ENCODE data around the gene CCDC88B. TPM values are rescaled to one million over a fixed set of nuclear protein-coding genes. Genes with fewer than 3 reads are reported as not detected.
"Not testable (repeated sequence)": the region's sequence is repeated elsewhere in the genome, so short reads cannot be mapped to it uniquely, and the experiment has no call there.

The CCDC88B gene
- total RNA-seq, 2 experiments from 2014 or later = 103 to 127 TPM

GRCh38 chr11:64307795-64308194 is 32.2 kb upstream of the CCDC88B start:
- peaks cover 16% of the 10 kb centered on the region for H3K36me3 Mint-ChIP-seq (ENCODE audit: low read depth)
- peaks cover 45% of the 10 kb centered on the region for H3K4me1 Mint-ChIP-seq
- DNase-seq, H3K9me3 Mint-ChIP-seq, H3K27me3 Mint-ChIP-seq: not testable (repeated sequence)
- H3K27ac Mint-ChIP-seq = peak overlapping the region; percentile 28
- peak overlapping the region; percentile 87 for H3K4me3 Mint-ChIP-seq
- CTCF ChIA-PET = interaction anchor here (1.2 to 5.3 kb wide), 2 partner anchors 9 to 24 kb away, joined by 3 to 35 read pairs; partner anchors contain the start of genes PRDX5 and TRMT112
- POLR2A ChIA-PET = interaction anchor here (0.6 kb wide), 1 partner anchor 10 kb away, joined by 4 read pairs; the partner anchor contains the start of gene PRDX5

- Mint-ChIP-seq H3K9me3 (no peaks in the 10 kb centered on the region), H3K4me3 (no peak overlapping the region), H3K27me3 (no peaks in the 10 kb centered on the region), H3K36me3 (ENCODE audit: low read depth) (peaks cover 23% of the 10 kb centered on the region), H3K4me1 (peaks cover 36% of the 10 kb centered on the region), H3K27ac (peak overlapping the region; percentile 65)
- DNase-seq = no peak
- CTCF ChIA-PET = interaction anchor here (0.6 to 2.5 kb wide), 4 partner anchors 9 to 1352 kb away, joined by 3 to 12 read pairs (median 3); no protein-coding TSS in a partner anchor
- POLR2A ChIA-PET = no interaction called here
Observed at GRCh38 chr11:64312947-64313346, 27.1 kb upstream of the CCDC88B start.

DNA sequence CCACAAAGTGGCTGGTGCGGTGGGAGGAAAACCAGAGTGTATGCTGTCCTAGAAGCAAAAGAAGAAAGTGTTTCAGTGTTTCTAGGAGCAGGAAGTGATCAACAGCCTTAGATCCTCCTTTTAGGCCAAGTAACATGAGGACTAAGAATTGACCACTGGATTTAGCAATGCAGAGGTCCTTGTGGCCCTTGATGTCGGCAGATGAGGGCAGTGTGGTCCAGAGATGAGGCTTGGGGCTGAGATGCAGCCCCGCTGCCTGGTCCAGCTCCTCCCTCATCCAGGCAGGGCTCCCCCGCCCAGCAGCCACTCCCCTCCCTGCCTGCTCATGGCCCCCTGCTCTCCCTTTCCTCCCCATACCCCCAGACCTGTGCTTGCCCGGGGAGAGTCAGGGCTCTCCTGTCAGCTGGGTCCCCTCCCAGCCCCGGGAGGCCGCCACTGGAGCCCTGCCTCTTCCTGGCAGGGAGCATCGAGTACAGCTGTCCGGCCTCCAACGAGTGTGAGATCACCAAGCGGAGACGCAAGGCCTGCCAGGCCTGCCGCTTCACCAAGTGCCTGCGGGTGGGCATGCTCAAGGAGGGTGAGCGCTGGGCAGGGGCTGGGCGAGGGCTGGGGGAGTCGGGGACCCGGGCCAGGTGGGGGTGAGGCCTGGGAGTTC is 26.4 kb upstream of the CCDC88B start:
- no peaks in the 10 kb centered on the region for H3K9me3 Mint-ChIP-seq
- peaks cover 23% of the 10 kb centered on the region for H3K36me3 Mint-ChIP-seq (ENCODE audit: low read depth)
- ChIA-PET CTCF (interaction anchor here (0.6 to 2.5 kb wide), 6 partner anchors 9 to 1352 kb away, joined by 3 to 12 read pairs (median 3); no protein-coding TSS in a partner anchor), POLR2A (no interaction called here)
- peaks cover 39% of the 10 kb centered on the region for H3K4me1 Mint-ChIP-seq
- no peak overlapping the region for H3K4me3 Mint-ChIP-seq
- H3K27me3 Mint-ChIP-seq = no peaks in the 10 kb centered on the region
- no peak for DNase-seq
- H3K27ac Mint-ChIP-seq = no peak overlapping the region

DNA sequence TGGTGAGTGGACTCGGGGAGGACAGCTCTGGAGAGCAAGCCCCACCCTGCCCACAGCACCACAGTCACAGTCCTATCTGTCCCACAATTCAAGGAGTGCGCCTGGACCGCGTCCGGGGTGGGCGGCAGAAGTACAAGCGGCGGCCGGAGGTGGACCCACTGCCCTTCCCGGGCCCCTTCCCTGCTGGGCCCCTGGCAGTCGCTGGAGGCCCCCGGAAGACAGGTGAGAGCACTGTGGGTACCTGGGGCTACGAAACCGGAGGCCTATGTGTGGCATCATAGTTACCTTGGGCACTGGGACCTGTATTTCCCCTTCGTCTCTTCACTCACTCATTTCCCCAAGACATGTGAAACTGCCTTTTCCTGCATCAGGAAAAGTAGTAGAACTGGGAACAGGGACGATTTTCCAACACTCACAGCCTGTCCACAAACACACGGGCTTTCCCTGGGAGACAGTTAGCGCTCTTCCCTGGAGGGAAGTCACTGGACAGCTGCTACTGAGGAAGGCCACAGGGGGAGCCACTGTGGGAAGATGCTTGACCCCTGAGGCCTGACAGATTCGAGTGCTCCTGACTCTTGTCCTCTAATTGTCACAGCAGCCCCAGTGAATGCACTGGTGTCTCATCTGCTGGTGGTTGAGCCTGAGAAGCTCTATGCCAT is 25.7 kb upstream of the CCDC88B start:
- Mint-ChIP-seq H3K27me3 (no peaks in the 10 kb centered on the region), H3K9me3 (no peaks in the 10 kb centered on the region), H3K27ac (no peak overlapping the region), H3K4me1 (peaks cover 44% of the 10 kb centered on the region), H3K4me3 (no peak overlapping the region), H3K36me3 (ENCODE audit: low read depth) (peaks cover 23% of the 10 kb centered on the region)
- ChIA-PET POLR2A (no interaction called here), CTCF (interaction anchor here (1.2 to 2.5 kb wide), 3 partner anchors 10 to 18 kb away, joined by 3 to 12 read pairs (median 4); no protein-coding TSS in a partner anchor)
- no peak for DNase-seq

DNA sequence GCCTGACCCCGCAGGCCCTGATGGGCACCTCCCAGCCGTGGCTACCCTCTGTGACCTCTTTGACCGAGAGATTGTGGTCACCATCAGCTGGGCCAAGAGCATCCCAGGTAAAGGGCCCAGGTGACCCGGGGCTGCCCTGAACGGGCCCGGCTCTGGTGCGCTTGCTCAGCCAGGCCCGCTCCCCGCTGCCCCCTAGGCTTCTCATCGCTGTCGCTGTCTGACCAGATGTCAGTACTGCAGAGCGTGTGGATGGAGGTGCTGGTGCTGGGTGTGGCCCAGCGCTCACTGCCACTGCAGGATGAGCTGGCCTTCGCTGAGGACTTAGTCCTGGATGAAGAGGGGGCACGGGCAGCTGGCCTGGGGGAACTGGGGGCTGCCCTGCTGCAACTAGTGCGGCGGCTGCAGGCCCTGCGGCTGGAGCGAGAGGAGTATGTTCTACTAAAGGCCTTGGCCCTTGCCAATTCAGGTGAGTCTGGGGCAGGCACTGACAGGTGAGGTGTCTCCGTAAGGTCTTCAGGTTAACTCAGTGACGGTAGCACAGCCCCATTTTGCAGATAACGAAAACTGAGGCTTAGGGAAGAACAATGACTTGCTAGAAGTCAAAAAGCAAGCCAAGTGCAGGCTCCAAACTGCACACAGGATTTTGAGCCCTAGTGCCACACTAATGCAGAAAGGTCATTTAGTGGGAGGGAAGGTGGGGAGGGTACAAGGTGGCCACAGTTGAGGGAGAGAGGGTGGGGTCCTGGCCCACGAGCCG is 25.0 kb upstream of the CCDC88B start:
- ChIA-PET CTCF (interaction anchor here (1.2 to 2.5 kb wide), 3 partner anchors 11 to 17 kb away, joined by 3 to 12 read pairs (median 4); no protein-coding TSS in a partner anchor), POLR2A (no interaction called here)
- H3K27me3 Mint-ChIP-seq = no peaks in the 10 kb centered on the region
- no peak for DNase-seq
- H3K36me3 Mint-ChIP-seq (ENCODE audit: low read depth) = peaks cover 23% of the 10 kb centered on the region
- H3K4me1 Mint-ChIP-seq = peaks cover 48% of the 10 kb centered on the region
- no peaks in the 10 kb centered on the region for H3K9me3 Mint-ChIP-seq
- no peak overlapping the region for H3K27ac Mint-ChIP-seq
- no peak overlapping the region for H3K4me3 Mint-ChIP-seq

GRCh38 chr11:64315667-64316526 is 24.1 kb upstream of the CCDC88B start:
- Mint-ChIP-seq H3K27ac (peak overlapping the region; percentile 99), H3K4me1 (peaks cover 44% of the 10 kb centered on the region), H3K36me3 (ENCODE audit: low read depth) (peaks cover 26% of the 10 kb centered on the region), H3K4me3 (peak overlapping the region; percentile 94)
- DNase-seq, H3K9me3 Mint-ChIP-seq, H3K27me3 Mint-ChIP-seq: not testable (repeated sequence)
- POLR2A ChIA-PET = interaction anchor here (0.6 to 1.1 kb wide), 2 partner anchors 11 to 413 kb away, joined by 3 to 5 read pairs; partner anchors contain the start of gene ESRRA
- CTCF ChIA-PET = interaction anchor here (2.8 to 5.0 kb wide), 3 partner anchors 10 to 110 kb away, joined by 19 to 54 read pairs (median 35); partner anchors contain the start of genes ESRRA and FERMT3

DNA sequence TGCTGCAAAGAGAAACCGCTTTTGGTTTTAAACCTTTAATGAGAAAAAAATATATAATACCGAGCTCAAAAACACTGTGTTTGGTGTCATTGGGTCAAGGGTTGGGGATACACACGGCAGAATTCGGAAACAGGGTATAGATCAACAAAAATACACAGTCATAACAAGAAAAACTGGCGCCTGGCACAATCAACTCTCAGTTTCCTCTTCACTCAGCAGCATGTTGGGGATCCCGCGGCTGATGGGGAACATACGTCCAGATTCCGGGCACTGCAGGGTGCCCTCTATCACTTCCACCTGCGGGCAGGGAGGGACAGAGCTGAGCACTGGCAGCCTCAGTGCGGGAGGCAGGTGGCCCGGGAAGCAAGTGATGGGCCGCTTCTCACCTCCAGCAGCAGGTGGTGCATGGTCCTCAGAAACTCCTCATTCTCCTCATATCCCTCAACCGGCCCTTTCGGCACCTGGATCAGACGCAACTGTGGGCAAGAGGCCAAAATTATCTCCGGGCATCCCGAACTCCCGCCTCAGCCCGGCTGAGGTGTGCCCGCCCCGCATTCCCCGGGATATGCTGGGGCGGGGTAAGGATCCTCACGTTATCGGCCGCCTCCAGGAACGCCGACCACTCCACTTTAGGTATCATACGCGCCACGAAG is 23.2 kb upstream of the CCDC88B start:
- Mint-ChIP-seq H3K4me3 (peak overlapping the region; percentile 94), H3K27me3 (no peaks in the 10 kb centered on the region), H3K4me1 (peaks cover 44% of the 10 kb centered on the region), H3K36me3 (ENCODE audit: low read depth) (peaks cover 32% of the 10 kb centered on the region), H3K9me3 (no peaks in the 10 kb centered on the region), H3K27ac (peak overlapping the region; percentile 99)
- CTCF ChIA-PET = interaction anchor here (0.7 to 5.0 kb wide), 18 partner anchors 11 to 132 kb away, joined by 3 to 54 read pairs (median 5); partner anchors contain the start of genes ESRRA, FERMT3, PLCB3 and STIP1
- POLR2A ChIA-PET = interaction anchor here (0.6 to 1.4 kb wide), 7 partner anchors 12 to 1335 kb away, joined by 3 to 12 read pairs (median 5); partner anchors contain the start of genes BAD, ESRRA and FERMT3
- DNase-seq = peak; percentile 45

- ChIA-PET CTCF (interaction anchor here (0.7 to 5.0 kb wide), 22 partner anchors 10 to 317 kb away, joined by 3 to 54 read pairs (median 4); partner anchors contain the start of genes ESRRA, FERMT3, PLCB3 and STIP1), POLR2A (interaction anchor here (0.5 to 1.4 kb wide), 9 partner anchors 10 to 1334 kb away, joined by 3 to 12 read pairs (median 4); partner anchors contain the start of genes BAD, ESRRA and FERMT3)
- no peaks in the 10 kb centered on the region for H3K27me3 Mint-ChIP-seq
- H3K4me3 Mint-ChIP-seq = peak within 1 kb of the TSS; percentile 94
- H3K27ac Mint-ChIP-seq = peak within 1 kb of the TSS; percentile 99
- H3K36me3 Mint-ChIP-seq (ENCODE audit: low read depth) = peaks cover 31% of the 10 kb centered on the region
- DNase-seq = peak; percentile 99
- H3K4me1 Mint-ChIP-seq = peaks cover 43% of the 10 kb centered on the region
- no peaks in the 10 kb centered on the region for H3K9me3 Mint-ChIP-seq
Observed at GRCh38 chr11:64317325-64317960, 22.6 kb upstream of the CCDC88B start, which contains the start of gene TRMT112. Gene TRMT112, minus strand, starts transcription at chr11:64317559. Its CDS starts 33 bp downstream, at chr11:64317526.

DNA sequence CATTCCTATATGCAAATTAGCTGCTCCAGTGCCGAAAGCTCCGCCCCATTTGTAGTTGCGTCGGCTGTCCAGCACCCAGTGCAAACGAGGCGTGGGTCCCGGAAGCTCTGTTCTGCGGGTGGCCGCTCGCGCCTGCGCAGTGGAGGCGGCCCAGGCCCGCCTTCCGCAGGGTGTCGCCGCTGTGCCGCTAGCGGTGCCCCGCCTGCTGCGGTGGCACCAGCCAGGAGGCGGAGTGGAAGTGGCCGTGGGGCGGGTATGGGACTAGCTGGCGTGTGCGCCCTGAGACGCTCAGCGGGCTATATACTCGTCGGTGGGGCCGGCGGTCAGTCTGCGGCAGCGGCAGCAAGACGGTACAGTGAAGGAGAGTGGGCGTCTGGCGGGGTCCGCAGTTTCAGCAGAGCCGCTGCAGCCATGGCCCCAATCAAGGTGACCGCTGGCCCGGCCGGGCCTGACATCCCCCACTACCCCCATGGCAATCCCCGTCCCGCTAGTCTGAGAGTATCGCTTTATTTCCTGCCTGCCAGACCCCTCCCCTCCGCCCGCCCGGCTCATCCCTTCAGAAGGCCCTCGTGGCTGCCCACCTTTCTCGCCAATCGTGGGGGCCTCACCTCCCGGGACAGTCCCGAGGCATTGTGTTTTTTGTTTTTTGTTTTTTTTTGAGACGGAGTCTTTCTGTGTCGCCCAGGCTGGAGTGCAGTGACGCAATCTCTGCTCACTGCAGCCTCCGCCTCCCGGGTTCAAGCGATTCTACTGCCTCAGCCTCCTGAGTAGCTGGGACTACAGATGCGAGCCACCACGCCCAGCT is 21.8 kb upstream of the CCDC88B start, which contains the start of gene PRDX5:
TSS of gene PRDX5 (plus strand) at position 161 of the 805 bp plus-strand sequence. CDS start at position 256, 95 bp downstream.
- H3K27ac Mint-ChIP-seq = peak within 1 kb of the TSS; percentile 99
- peaks cover 35% of the 10 kb centered on the region for H3K4me1 Mint-ChIP-seq
- CTCF ChIA-PET = interaction anchor here (0.6 to 5.0 kb wide), 22 partner anchors 9 to 318 kb away, joined by 3 to 54 read pairs (median 4); partner anchors contain the start of genes ESRRA, FERMT3, PLCB3 and STIP1
- peaks cover 26% of the 10 kb centered on the region for H3K36me3 Mint-ChIP-seq (ENCODE audit: low read depth)
- POLR2A ChIA-PET = interaction anchor here (0.5 to 1.4 kb wide), 7 partner anchors 11 to 131 kb away, joined by 3 to 12 read pairs (median 5); partner anchors contain the start of genes BAD and FERMT3
- H3K9me3 Mint-ChIP-seq = no peaks in the 10 kb centered on the region
- DNase-seq = peak; percentile 96
- H3K27me3 Mint-ChIP-seq = no peaks in the 10 kb centered on the region
- H3K4me3 Mint-ChIP-seq = peak within 1 kb of the TSS; percentile 94

Data from activated CD4-positive, alpha-beta T cell treated with anti-CD3 and anti-CD28 coated beads, Interleukin-2, amount 10 ng/mL, durations not matched to agents 7 days and 5 days (primary cell).